ENCODE data around the gene C14orf93. TPM values are rescaled to one million over a fixed set of nuclear protein-coding genes. Genes with fewer than 3 reads are reported as not detected.

Gene C14orf93
- total and polyA plus RNA-seq, 9 of the 15 experiments (the other 6 are each of a cell fraction or from before 2014, with no cell fraction given), result 2.2 to 22.4 (median 16.1) TPM

GRCh38 chr14:23021889-23022442 lies 12.0 kb upstream of the C14orf93 start (continued):
- TF ChIP-seq ZNF217 (CRISPR knock-in tag; IDR thresholded peaks at IDR 0.05), result no peak
- no peak for TF ChIP-seq BRD4 (IDR thresholded peaks at IDR 0.05)

- BruUV-seq (replicated peaks), result no TSS peak
- in situ Hi-C loops (cut with MboI), result no loop called here
- FAIRE-seq (no peak), ATAC-seq (peak; percentile 27), DNase-seq (ENCODE audit: extremely low read depth in 1 of 4, low spot score in 3 of 4) (peak in 1 of 4 experiments; percentile 31)
- no peaks in the 10 kb centered on the region; the same call in 2 of the 3 replicates for H3K79me2 ChIP-seq (ENCODE audit: control insufficient read depth, insufficient read depth, low read length)
- H3K27ac ChIP-seq (ENCODE audit: extremely low read depth, low read depth, low read length), result peak overlapping the region; percentile 27
- intact Hi-C loops (cut with micrococcal nuclease), result no loop called here
- ChIA-PET CTCF (ENCODE audit: low intra/inter-chr PET ratio) (no interaction called here), POLR2A (interaction anchor here (0.6 to 6.6 kb wide), 10 partner anchors 9 to 1112 kb away, joined by 3 to 65 read pairs (median 4); partner anchors contain the start of genes PRMT5 and PSMB5)
- H3K4me2 ChIP-seq (ENCODE audit: insufficient read depth, low read length), result peak overlapping the region; percentile 65
- H3K4me1 ChIP-seq (replicated peaks in 1 of 2; ENCODE audit: control insufficient read depth in 2 of 2, insufficient read depth in 2 of 2, low read length in 2 of 2), result peaks cover 19 to 41% of the 10 kb centered on the region in 2 experiments; a peak in 4 of 5 replicates
- H2AFZ ChIP-seq (ENCODE audit: low read depth, low read length), result peak overlapping the region; percentile 42
- no peak overlapping the region for H3K4me3 ChIP-seq
- H3K9ac ChIP-seq (ENCODE audit: insufficient read depth in 1 of 2, low read depth in 2 of 2, low read length in 2 of 2), result peak overlapping the region; percentile 6 to 17; a peak in 2 of 4 replicates
- H3K9me3 ChIP-seq (replicated peaks; ENCODE audit: control insufficient read depth, insufficient read depth, low read depth, low read length), result no peaks in the 10 kb centered on the region
- peaks cover 20% of the 10 kb centered on the region; the same call in 2 of the 3 replicates for H3K36me3 ChIP-seq (ENCODE audit: control insufficient read depth, insufficient read depth, low read length)
- H4K20me1 ChIP-seq (replicated peaks; ENCODE audit: control insufficient read depth, insufficient read depth, low read length), result peaks cover 10% of the 10 kb centered on the region; the same call in 1 of the 2 replicates
- H3K27me3 ChIP-seq (ENCODE audit: control insufficient read depth in 2 of 2, insufficient read depth in 2 of 2, low read length in 2 of 2), result no peaks in the 10 kb centered on the region
- no peaks in the 10 kb centered on the region for H3K9me1 ChIP-seq (ENCODE audit: control insufficient read depth, insufficient read depth, low read length)
- WGBS (ENCODE audit: insufficient coverage, low coverage, missing lambda C conversion rate), result 23% methylated on average over 9 of the region's 9 CpGs
- TF ChIP-seq ZBTB2 (IDR thresholded peaks at IDR 0.05) (0 out of 2 replicates have a peak, but pooled peaks have one; percentile 28), BHLHE40 (IDR thresholded peaks at IDR 0.05; ENCODE audit: low read length) (peak; percentile 3; the same call in 1 of the 2 replicates), NR2C1 (IDR thresholded peaks at IDR 0.05) (no peak), NR2C1 (tag; IDR thresholded peaks at IDR 0.05) (no peak), MNT (conservative IDR thresholded peaks at IDR 0.05) (0 out of 4 replicates have a peak, but pooled peaks of 1 of the 2 experiments have one; percentile 37), SNIP1 (IDR thresholded peaks at IDR 0.05; ENCODE audit: low read depth) (no peak), POLR2A (conservative IDR thresholded peaks at IDR 0.05) (0 out of 2 replicates have a peak, but pooled peaks have one; percentile 19), USF2 (CRISPR knock-in tag; IDR thresholded peaks at IDR 0.05) (peak; percentile 13; the same call in 1 of the 2 replicates), FOXK2 (conservative IDR thresholded peaks at IDR 0.05 in 1 of 2, IDR thresholded peaks at IDR 0.05 in 1 of 2; ENCODE audit: low read depth in 2 of 2) (0 out of 4 replicates have a peak, but pooled peaks of 1 of the 2 experiments have one; percentile 48), EGR1 (conservative IDR thresholded peaks at IDR 0.05) (peak; percentile 4; the same call in 1 of the 2 replicates), TEAD1 (CRISPR knock-in tag; IDR thresholded peaks at IDR 0.05) (no peak)
These were observed 11.5 kb upstream of the C14orf93 start for GRCh38 chr14:23021434-23021833.
